ENCODE results near the gene RHAG. TPM values are rescaled to one million over a fixed set of nuclear protein-coding genes. Genes with fewer than 3 reads are reported as not detected.
"Not testable (repeated sequence)": the region's sequence is repeated elsewhere in the genome, so short reads cannot be mapped to it uniquely, and the experiment has no call there.

Gene RHAG
- total and polyA plus RNA-seq, 10 donors = 0.35 to 14.7 (median 2.6) TPM; not detected in 3

GRCh38 chr6:49633541-49633940 is 3.1 kb downstream of the RHAG start:
- WGBS, 5 donors = 79 to 89% (median 85%) methylated on average over 2 of the region's 2 CpGs
- no peaks in the 10 kb centered on the region for H3K36me3 ChIP-seq
- H3K4me1 ChIP-seq = no peaks in the 10 kb centered on the region
- no peak overlapping the region for H3K4me3 ChIP-seq
- intact Hi-C loops (cut with DNase I; ENCODE audit: low total_unique reads) = no loop called here
- no peak overlapping the region for H3K27ac ChIP-seq
- no peak for DNase-seq
- no peaks in the 10 kb centered on the region for H3K9me3 ChIP-seq
- H3K27me3 ChIP-seq (replicated peaks in 1 of 7) = no peaks in the 10 kb centered on the region
- TF ChIP-seq POLR2AphosphoS5 (IDR thresholded peaks at IDR 0.05) (no peak), CTCF (IDR thresholded peaks at IDR 0.05 in 8 of 11, conservative IDR thresholded peaks at IDR 0.05 in 3 of 11) (no peak), POLR2A (IDR thresholded peaks at IDR 0.05) (no peak)

GRCh38 chr6:49632727-49633126 is 3.9 kb downstream of the RHAG start:
- WGBS, 5 donors = 77 to 93% (median 84%) methylated on average over 3 of the region's 3 CpGs
- Histone ChIP-seq H3K27me3 (replicated peaks in 1 of 7) (no peaks in the 10 kb centered on the region), H3K4me3 (no peak overlapping the region), H3K27ac (no peak overlapping the region), H3K9me3 (no peaks in the 10 kb centered on the region), H3K36me3 (no peaks in the 10 kb centered on the region), H3K4me1 (no peaks in the 10 kb centered on the region)
- intact Hi-C loops (cut with DNase I; ENCODE audit: low total_unique reads) = no loop called here
- DNase-seq = no peak
- TF ChIP-seq CTCF (IDR thresholded peaks at IDR 0.05 in 8 of 11, conservative IDR thresholded peaks at IDR 0.05 in 3 of 11) (no peak), POLR2A (IDR thresholded peaks at IDR 0.05) (no peak), POLR2AphosphoS5 (IDR thresholded peaks at IDR 0.05) (no peak)

- H3K27me3 ChIP-seq (replicated peaks in 1 of 7); H3K9me3 ChIP-seq; H3K36me3 ChIP-seq; DNase-seq; intact Hi-C loops (cut with DNase I; ENCODE audit: low total_unique reads); H3K4me1 ChIP-seq; H3K4me3 ChIP-seq; H3K27ac ChIP-seq: not testable (repeated sequence)
- WGBS, 5 donors = 87 to 97% (median 92%) methylated on average over 17 to 36 of the region's 36 CpGs
Measured at GRCh38 chr6:49629485-49630088, 7.1 kb downstream of the RHAG start.

GRCh38 chr6:49626811-49627210 is 9.8 kb downstream of the RHAG start:
- no peak overlapping the region for H3K4me3 ChIP-seq

More at GRCh38 chr6:49626811-49627210, 9.8 kb downstream of the RHAG start:
- WGBS, 5 donors = 87 to 92% (median 88%) methylated on average over 3 of the region's 3 CpGs
- intact Hi-C loops (cut with DNase I; ENCODE audit: low total_unique reads) = no loop called here
- H3K27me3 ChIP-seq (replicated peaks in 1 of 7) = peaks cover 0 to 3% (median 0%) of the 10 kb centered on the region in 7 donors
- no peaks in the 10 kb centered on the region for H3K9me3 ChIP-seq
- no peak for TF ChIP-seq POLR2AphosphoS5 (IDR thresholded peaks at IDR 0.05)
- TF ChIP-seq CTCF (IDR thresholded peaks at IDR 0.05 in 8 of 11, conservative IDR thresholded peaks at IDR 0.05 in 3 of 11) = no peak
- no peak for TF ChIP-seq POLR2A (IDR thresholded peaks at IDR 0.05)
- no peak for DNase-seq
- no peak overlapping the region for H3K27ac ChIP-seq
- no peaks in the 10 kb centered on the region for H3K36me3 ChIP-seq
- no peaks in the 10 kb centered on the region for H3K4me1 ChIP-seq

Data from spleen (tissue), 11 donors.